ENCODE data around the gene HRH1. TPM values are rescaled to one million over a fixed set of nuclear protein-coding genes. Genes with fewer than 3 reads are reported as not detected.

Gene HRH1
- total RNA-seq, 3 donors from 2014 or later (not counting 1 experiment from before 2014, with no cell fraction given): not detected

DNA sequence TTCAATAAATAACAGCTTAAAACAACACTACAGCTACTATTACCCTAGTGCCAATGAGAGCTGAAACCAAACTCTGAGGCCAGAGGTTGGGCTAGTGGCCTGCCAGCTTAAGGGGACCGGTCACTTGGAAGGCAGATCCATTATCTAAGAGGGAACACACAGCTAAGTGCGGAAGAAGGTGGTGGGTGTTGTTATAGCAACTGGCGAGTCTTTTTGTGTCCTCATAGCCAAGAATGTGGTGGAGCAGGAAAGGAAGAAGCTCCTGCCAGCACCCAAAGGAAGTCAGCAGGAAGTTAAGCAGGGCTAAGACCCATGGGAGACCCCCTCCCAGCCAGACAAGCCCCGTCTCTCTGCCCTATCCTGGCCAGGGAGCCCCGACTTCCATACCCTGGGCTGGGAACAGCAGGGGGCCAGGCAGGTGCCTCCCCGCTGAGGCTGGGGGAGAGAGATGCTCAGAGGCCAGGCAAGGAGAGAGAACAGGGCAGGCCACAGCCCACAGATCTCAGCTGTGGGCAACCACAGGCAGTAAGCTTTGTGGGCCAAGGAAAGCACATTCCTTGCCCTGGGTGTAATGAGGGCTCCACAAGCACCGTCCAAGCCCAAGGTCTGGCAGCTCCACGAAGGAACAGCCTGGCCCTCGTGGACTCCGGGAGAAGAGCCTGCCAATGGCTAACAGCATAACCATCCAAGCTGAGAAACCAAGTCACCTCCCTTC lies 34.0 kb upstream of the HRH1 start:
- no peaks in the 10 kb centered on the region for H3K4me1 ChIP-seq (ENCODE audit: control insufficient read depth, insufficient read depth, low read length)
- Mint-ChIP-seq H3K36me3 (no peaks in the 10 kb centered on the region), H3K4me1 (no peaks in the 10 kb centered on the region), H3K4me3 (no peak overlapping the region), H3K27me3 (ENCODE audit: low read depth in 2 of 2) (peaks cover 23 to 29% of the 10 kb centered on the region in 2 donors), H3K9me3 (no peaks in the 10 kb centered on the region), H3K27ac (no peak overlapping the region)
- H3K9me3 ChIP-seq (ENCODE audit: control insufficient read depth, insufficient read depth, low read length): no peaks in the 10 kb centered on the region
- no peaks in the 10 kb centered on the region for H3K36me3 ChIP-seq (ENCODE audit: control insufficient read depth, insufficient read depth, low read length)
- H3K4me3 ChIP-seq (ENCODE audit: low read length): no peak overlapping the region
- DNase-seq: no peak
- H3K27me3 ChIP-seq (ENCODE audit: control insufficient read depth, insufficient read depth, low read length): no peaks in the 10 kb centered on the region
- 45% methylated on average over 10 of the region's 10 CpGs for WGBS (ENCODE audit: insufficient coverage)
- TF ChIP-seq, protein P1, sequence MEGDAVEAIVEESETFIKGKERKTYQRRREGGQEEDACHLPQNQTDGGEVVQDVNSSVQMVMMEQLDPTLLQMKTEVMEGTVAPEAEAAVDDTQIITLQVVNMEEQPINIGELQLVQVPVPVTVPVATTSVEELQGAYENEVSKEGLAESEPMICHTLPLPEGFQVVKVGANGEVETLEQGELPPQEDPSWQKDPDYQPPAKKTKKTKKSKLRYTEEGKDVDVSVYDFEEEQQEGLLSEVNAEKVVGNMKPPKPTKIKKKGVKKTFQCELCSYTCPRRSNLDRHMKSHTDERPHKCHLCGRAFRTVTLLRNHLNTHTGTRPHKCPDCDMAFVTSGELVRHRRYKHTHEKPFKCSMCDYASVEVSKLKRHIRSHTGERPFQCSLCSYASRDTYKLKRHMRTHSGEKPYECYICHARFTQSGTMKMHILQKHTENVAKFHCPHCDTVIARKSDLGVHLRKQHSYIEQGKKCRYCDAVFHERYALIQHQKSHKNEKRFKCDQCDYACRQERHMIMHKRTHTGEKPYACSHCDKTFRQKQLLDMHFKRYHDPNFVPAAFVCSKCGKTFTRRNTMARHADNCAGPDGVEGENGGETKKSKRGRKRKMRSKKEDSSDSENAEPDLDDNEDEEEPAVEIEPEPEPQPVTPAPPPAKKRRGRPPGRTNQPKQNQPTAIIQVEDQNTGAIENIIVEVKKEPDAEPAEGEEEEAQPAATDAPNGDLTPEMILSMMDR (IDR thresholded peaks at IDR 0.05): no peak
- no peak overlapping the region for H3K27ac ChIP-seq (ENCODE audit: low read length)
- ATAC-seq: no peak
- intact Hi-C loops (cut with micrococcal nuclease): no loop called here

GRCh38 chr3:11126653-11127052 lies 27.6 kb upstream of the HRH1 start:
- Mint-ChIP-seq H3K36me3 (no peaks in the 10 kb centered on the region), H3K9me3 (no peaks in the 10 kb centered on the region), H3K27me3 (ENCODE audit: low read depth in 2 of 2) (peaks cover 7 to 15% of the 10 kb centered on the region in 2 donors), H3K4me3 (no peak overlapping the region), H3K27ac (no peak overlapping the region), H3K4me1 (no peaks in the 10 kb centered on the region)
- ATAC-seq: no peak
- H3K4me1 ChIP-seq (ENCODE audit: control insufficient read depth, insufficient read depth, low read length): no peaks in the 10 kb centered on the region
- no peaks in the 10 kb centered on the region for H3K9me3 ChIP-seq (ENCODE audit: control insufficient read depth, insufficient read depth, low read length)
- DNase-seq: no peak
- no peaks in the 10 kb centered on the region for H3K27me3 ChIP-seq (ENCODE audit: control insufficient read depth, insufficient read depth, low read length)
- 87% methylated on average over 10 of the region's 10 CpGs for WGBS (ENCODE audit: insufficient coverage)
- intact Hi-C loops (cut with micrococcal nuclease): no loop called here
- H3K4me3 ChIP-seq (ENCODE audit: low read length): no peak overlapping the region
- H3K36me3 ChIP-seq (ENCODE audit: control insufficient read depth, insufficient read depth, low read length): no peaks in the 10 kb centered on the region
- TF ChIP-seq, protein P1 (IDR thresholded peaks at IDR 0.05): no peak
- no peak overlapping the region for H3K27ac ChIP-seq (ENCODE audit: low read length)

- no peaks in the 10 kb centered on the region for H3K4me1 ChIP-seq (ENCODE audit: control insufficient read depth, insufficient read depth, low read length)
- H3K4me1 Mint-ChIP-seq: no peaks in the 10 kb centered on the region
These were observed 25.3 kb upstream of the HRH1 start for GRCh38 chr3:11128682-11129632.

More at GRCh38 chr3:11128682-11129632, 25.3 kb upstream of the HRH1 start:
- Histone ChIP-seq H3K36me3 (ENCODE audit: control insufficient read depth, insufficient read depth, low read length) (no peaks in the 10 kb centered on the region), H3K27me3 (ENCODE audit: control insufficient read depth, insufficient read depth, low read length) (no peaks in the 10 kb centered on the region), H3K9me3 (ENCODE audit: control insufficient read depth, insufficient read depth, low read length) (no peaks in the 10 kb centered on the region), H3K4me3 (ENCODE audit: low read length) (no peak overlapping the region), H3K27ac (ENCODE audit: low read length) (no peak overlapping the region)
- no peak for ATAC-seq
- TF ChIP-seq, protein P1 (IDR thresholded peaks at IDR 0.05): no peak
- no peaks in the 10 kb centered on the region for H3K36me3 Mint-ChIP-seq
- H3K9me3 Mint-ChIP-seq: no peaks in the 10 kb centered on the region
- H3K27me3 Mint-ChIP-seq (ENCODE audit: low read depth in 2 of 2): peaks cover 0 to 10% of the 10 kb centered on the region in 2 donors
- H3K4me3 Mint-ChIP-seq: no peak overlapping the region
- WGBS (ENCODE audit: insufficient coverage): 72% methylated on average over 6 of the region's 8 CpGs
- DNase-seq: no peak
- no peak overlapping the region for H3K27ac Mint-ChIP-seq
- intact Hi-C loops (cut with micrococcal nuclease): no loop called here
